ENCODE results near the gene TIGD1.

DNA sequence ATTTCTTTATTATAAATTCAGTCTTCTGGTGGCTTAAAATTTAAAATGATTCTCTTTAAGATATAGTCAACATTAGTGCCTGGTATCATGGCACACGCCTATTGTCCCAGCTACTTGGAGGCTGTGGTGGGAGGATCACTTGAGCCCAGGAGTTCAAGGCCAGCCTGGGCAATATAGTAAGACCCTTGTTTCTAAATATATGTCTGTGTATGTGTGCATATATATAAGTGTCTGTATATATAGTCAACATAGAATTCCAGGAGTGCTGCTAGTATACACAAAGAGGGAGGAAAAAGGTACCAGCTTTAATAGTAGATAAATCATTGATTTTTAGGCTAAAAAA, 25.0 kb upstream of the TIGD1 start:
- TF ChIP-seq, protein P1, sequence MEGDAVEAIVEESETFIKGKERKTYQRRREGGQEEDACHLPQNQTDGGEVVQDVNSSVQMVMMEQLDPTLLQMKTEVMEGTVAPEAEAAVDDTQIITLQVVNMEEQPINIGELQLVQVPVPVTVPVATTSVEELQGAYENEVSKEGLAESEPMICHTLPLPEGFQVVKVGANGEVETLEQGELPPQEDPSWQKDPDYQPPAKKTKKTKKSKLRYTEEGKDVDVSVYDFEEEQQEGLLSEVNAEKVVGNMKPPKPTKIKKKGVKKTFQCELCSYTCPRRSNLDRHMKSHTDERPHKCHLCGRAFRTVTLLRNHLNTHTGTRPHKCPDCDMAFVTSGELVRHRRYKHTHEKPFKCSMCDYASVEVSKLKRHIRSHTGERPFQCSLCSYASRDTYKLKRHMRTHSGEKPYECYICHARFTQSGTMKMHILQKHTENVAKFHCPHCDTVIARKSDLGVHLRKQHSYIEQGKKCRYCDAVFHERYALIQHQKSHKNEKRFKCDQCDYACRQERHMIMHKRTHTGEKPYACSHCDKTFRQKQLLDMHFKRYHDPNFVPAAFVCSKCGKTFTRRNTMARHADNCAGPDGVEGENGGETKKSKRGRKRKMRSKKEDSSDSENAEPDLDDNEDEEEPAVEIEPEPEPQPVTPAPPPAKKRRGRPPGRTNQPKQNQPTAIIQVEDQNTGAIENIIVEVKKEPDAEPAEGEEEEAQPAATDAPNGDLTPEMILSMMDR (optimal IDR thresholded peaks at IDR 0.05 in 1 of 3, IDR thresholded peaks at IDR 0.05 in 1 of 3, conservative IDR thresholded peaks at IDR 0.05 in 1 of 3; ENCODE audit: extremely low read depth in 1 of 3, insufficient read depth in 2 of 3, low read length in 3 of 3), result no peak
- no peak for TF ChIP-seq EZH2 (IDR thresholded peaks at IDR 0.05; ENCODE audit: low read length)

Measured in keratinocyte (primary cell).